ENCODE measurements around the gene RCC1. TPM values are rescaled to one million over a fixed set of nuclear protein-coding genes. Genes with fewer than 3 reads are reported as not detected.

Gene RCC1
- total RNA-seq, 2 experiments from 2014 or later: 103 to 107 TPM

Other genes starting within 250 kb of the RCC1 start
- 10 to 100 TPM; 32.9 to 33.3 TPM for gene SESN2, start 246.5 kb upstream of the RCC1 start, total RNA-seq
- gene MED18, start 177.0 kb upstream of the RCC1 start, total RNA-seq: 10 to 100 TPM; 17.4 TPM
- 10 to 100 TPM; 23.0 to 30.1 TPM for gene PHACTR4, start 136.3 kb upstream of the RCC1 start, total RNA-seq
- gene TRNAU1AP, start 47.0 kb downstream of the RCC1 start, total RNA-seq: 10 to 100 TPM; 50.7 to 60.2 TPM
- under 1 TPM in 1 of 2 experiments, not detected in 1; 0.09 TPM for gene RAB42, start 86.2 kb downstream of the RCC1 start, total RNA-seq
- 10 to 100 TPM; 23.8 to 32.5 TPM for gene TAF12, start 137.0 kb downstream of the RCC1 start, total RNA-seq
- gene RNU11, start 142.6 kb downstream of the RCC1 start, total RNA-seq: not detected
- 10 to 100 TPM; 20.3 to 25.4 TPM for gene GMEB1, start 162.7 kb downstream of the RCC1 start, total RNA-seq
- gene YTHDF2, start 230.9 kb downstream of the RCC1 start, total RNA-seq: 10 to 100 TPM; 74.8 to 98.7 TPM